Stimulated activated CD4-positive, alpha-beta T cell treated with anti-CD3 and anti-CD28 coated beads, Interleukin-1b, Interleukin-23, amount 100 ng/mL, for 4 hours (primary cell): ENCODE results near the gene SCTR.
A peak's percentile ranks its signal among the peaks of the same experiment; 100 is the strongest.

Experiments used
- DNase-seq, 2 donors: peaks; one replicate each; pipeline ENCODE4 v3.0.0-alpha.2; 2020; ENCODE audit warnings: low read depth in 2 of 2

Gene SCTR

DNA sequence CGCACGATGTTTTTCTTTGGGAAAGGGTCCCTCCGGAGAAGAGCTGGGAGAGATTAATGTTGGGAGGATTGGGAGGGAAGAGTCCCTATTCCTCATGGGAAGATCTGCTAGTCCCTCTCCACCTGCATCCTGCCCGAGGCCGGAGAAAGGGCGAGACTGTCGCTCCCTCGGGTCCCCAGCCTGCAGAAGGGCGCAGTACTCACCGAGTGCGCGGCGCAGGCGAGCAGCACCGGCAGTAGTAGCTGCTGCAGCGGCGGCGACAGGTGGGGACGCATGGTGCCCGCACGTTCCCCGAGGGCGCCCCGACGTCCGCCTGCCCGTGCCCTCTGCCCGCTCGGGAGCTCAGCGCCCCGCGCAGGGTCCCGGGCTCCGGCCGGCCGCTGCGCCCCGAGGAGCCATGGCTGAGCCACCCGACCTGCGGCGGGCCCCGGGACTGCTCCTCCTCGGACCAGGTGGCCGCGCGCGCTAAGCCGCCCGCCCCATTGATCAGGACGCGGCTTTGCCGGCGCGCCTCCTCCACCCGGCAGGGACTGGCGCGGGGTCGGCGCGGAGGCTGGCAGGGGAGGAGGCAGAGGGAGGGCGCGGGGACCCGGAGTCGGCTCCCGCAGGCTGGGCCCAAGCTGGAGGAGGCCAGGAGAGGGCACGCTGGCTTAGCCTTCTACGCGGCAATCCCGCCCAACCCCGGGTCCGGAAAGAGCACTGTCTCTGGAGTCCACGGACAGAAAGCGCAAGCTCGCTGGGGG, at the start of gene SCTR:
SCTR (minus strand) TSS at position 532 of the 743 bp plus-strand sequence; CDS start at position 275, 257 bp downstream.
- no peak for DNase-seq

DNA sequence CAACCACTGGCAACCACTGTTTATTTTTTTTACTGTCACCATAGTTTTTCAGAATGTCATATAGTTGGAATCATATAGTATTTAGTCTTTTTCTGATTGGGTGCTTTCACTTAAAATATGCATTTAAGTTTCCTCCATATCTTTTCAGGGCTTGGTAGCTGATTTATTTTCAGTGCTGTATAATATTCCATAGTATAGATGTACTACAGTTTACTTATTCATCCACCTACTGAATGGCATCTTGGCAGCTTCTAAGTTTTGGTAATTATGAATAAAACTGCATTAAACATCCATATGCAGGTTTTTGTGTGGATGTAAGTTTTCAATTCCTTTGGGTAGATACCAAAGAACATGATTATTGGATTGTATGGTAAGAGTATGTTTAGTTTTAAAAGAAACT, 43.0 kb upstream of the SCTR start:
- no peak for DNase-seq

DNA sequence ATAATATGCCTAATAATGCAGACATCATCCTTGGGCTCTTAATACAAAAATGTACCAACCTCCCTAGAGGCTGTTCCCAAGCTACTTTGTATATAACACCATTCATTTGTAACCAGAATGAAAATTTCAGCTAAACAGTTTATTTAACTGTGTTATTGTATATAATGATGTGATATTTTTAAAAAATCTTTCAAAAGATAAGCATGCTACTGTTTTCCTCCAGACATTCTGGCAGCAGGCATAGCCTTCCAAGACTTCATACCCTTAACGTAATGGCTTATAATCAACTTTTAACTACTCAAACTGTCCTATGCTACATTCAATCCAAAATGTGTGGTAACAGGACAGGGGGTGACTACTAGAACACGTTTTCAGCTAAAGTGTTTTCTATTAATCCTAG, 41.2 kb upstream of the SCTR start:
- DNase-seq: no peak

DNA sequence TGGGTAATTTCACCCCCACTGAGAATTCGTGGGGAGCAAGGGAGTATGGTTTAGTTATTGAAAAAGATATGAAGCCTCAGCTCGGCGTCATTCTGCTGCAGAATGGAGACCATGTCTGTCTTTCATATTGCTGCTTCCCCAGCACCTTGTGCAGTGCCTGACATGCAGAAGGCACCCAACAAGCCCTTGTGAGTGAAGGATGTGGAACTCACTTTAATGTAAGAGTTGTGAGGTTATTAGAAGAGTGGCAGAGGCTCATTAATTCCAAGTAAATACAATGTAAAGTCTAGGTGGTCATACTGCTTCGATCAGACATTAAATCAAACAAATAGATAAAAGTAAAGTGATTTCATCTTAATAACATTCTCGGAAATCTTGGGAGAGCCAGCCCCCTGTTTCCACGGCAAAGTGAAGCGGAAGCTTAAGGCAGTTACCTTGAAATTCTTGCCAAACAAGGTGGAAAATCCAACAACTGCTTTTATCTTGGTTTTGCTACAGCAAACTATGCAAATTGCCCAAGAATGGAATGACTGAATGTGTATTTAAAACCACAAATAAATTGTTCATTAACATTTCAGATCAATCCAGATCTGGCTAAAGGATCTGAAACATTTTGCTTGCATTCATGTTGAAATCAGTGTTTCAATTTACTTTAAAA, 29.5 kb upstream of the SCTR start:
- DNase-seq: no peak

DNA sequence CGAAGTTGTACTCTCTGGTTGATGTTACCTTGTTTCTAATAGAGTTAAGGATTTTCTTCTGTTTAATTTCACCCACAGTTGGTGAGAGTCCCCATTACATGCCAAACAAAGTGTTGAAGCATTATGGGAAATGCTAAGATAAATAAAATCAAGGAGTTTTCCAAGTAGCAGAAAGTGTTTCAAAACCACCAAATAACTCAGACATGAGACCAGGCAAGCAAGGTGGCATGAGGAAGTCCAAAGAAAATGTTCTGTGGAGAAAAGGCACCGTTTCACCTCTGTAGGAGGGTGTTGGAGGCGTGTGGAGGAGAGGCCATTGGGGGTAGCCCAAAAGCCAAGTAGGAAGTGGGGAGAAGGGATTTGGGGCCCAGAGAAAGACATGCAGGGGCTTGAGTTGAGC, 28.6 kb upstream of the SCTR start:
- no peak for DNase-seq

DNA sequence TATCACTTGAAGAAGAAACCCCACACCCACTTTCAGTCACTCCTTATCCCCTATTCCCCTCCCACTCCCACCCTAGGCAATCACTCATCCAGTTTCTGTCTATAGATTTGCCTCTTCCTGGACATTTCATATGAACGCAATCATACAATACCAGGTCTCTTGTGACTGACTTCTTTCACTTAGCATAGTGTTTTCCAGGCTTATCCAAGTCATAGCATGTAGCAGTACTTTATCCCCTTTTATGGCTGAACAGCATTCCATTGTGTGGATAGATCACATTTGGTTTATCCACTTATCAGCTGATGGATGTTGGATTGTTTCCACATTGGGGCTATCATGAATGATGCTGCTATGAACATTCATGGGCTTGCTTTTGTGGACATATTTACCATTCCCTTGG, 26.6 kb upstream of the SCTR start:
- DNase-seq: no peak

DNA sequence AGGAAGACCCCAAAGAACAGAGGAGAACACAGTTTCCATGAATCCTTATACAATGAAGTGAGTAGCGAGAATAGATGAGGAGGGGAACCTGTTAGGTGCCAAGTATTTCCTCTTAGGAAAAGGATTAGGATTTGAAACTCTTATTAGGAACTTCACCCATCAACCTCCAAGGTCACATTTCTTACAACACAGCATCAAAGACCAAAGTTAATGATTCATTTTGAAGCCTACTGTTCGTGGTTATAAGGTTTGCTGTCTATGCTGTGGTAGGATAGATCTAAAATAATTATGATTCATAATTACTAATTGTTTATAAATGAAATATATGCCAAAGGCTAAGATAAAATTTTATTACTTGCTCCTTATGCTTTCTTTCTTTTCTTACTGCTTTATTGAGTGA, 26.1 kb upstream of the SCTR start:
- DNase-seq: no peak

DNA sequence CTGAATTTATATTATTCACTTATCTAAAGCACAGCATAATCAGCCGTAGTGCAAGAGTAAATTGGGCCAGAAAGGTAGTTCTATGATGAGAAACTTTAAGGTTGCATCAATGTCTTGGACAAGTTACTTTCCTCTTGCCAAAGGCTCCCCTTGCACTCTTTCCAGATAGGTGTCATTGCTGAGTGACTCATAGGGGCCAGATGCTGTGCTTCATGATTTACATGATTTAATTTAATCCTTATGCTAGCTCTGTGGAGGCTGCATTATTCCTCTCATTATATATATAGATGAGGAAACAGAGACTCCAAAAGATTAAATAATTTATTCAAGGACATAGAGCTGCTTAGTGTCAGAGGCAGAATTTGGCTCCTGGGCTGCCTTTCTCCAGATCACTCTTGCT, 25.0 kb upstream of the SCTR start:
- DNase-seq: no peak

DNA sequence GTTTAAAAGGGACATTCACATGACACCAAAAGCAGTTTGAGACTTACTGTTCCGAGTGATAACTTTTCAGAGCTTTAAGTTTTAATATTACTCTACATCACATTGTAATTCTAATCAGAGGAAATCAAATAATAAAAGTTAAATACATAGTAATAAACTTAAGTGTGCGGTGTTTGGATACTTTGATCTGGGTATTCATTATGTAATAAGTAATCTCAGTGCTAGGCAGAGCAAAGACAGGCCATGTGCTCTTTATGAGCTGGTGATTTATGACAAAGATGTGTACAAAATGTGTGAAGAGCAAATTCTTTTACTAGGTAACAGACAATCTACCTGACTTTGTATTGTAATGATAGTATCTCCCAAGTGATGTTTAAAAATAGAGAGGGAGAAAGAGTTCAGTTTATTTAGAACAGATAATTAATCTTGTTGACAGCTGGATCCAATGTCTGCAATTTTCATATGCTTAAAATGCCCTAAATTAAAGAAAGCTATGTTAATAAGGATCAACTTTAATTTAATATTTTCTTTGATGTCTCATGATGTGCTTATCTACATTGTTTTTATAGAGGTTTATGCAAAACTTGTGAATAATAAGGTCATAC, 24.3 kb upstream of the SCTR start:
- no peak for DNase-seq

DNA sequence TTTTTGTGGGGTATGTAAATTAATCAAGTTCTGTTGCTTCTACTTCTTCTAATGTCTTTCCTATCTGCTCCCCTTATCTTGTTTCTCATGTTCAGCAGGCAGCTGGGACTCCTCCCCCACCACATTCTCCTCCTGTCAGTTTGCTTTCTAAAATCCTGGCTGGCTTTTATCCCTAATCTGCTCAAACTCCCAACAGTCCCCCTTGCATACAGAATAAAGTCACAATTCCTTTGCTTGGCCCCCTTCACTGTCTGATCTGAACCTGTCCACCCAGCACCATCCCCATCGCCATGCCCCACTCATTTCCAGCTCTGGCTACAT, 22.1 kb upstream of the SCTR start:
- no peak for DNase-seq

DNA sequence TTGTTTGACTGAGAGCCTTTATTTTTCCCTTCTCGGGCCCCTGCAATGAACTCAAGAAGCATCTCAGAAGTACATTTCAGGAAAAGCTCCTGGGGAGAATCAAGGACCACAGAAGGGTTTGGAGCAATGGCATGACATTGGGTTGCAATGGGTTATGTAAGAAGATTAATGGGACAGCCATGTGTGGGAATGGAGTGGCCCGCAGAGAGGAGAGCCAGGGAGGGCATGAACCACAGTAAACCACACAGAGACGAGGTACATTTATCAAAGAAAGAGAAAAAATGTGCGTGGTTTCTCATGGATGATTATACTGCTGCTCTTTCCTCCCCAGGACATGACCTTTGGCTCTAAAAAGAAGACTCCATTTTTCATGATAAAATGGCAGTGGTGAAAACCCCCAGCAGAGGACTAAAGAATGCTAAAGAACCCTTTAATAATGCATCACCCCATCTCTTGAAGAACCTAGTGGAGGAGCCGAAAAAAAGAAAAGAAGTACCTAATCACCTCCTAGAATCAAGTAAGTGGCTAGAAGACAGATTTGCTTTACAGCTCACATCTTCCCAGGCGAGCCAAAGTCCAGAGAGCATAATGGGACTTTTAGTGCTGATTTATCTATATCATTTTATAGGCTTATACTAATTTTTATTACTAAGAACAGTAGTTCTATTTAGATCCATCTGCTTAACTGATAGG, 21.6 kb upstream of the SCTR start:
- DNase-seq: no peak

DNA sequence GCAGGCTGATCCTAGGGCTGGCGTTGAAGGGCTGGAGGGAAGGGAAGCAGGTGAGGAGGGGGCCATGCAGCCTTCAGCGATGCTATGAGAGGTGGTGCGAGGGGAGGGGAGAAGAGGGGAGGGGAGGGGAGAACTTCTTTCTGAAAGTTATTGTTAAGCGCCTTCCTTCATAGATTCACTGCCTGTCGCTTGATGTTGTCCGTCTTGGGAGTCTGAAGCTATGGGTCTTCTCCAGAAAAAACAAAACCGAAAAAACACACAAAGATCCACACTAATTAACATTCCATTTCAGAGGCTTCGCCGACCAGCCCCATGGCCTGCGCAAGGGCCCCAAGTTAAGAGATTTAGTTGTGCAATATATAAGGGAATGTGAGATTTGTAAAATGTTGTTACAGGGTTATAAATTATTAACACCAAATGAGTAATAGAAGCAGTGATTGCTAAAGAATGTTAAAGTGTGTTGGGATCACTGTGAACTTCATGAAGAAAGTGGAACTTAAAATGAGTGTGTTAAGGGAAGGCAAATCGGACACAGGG, 20.7 kb upstream of the SCTR start:
- no peak for DNase-seq

DNA sequence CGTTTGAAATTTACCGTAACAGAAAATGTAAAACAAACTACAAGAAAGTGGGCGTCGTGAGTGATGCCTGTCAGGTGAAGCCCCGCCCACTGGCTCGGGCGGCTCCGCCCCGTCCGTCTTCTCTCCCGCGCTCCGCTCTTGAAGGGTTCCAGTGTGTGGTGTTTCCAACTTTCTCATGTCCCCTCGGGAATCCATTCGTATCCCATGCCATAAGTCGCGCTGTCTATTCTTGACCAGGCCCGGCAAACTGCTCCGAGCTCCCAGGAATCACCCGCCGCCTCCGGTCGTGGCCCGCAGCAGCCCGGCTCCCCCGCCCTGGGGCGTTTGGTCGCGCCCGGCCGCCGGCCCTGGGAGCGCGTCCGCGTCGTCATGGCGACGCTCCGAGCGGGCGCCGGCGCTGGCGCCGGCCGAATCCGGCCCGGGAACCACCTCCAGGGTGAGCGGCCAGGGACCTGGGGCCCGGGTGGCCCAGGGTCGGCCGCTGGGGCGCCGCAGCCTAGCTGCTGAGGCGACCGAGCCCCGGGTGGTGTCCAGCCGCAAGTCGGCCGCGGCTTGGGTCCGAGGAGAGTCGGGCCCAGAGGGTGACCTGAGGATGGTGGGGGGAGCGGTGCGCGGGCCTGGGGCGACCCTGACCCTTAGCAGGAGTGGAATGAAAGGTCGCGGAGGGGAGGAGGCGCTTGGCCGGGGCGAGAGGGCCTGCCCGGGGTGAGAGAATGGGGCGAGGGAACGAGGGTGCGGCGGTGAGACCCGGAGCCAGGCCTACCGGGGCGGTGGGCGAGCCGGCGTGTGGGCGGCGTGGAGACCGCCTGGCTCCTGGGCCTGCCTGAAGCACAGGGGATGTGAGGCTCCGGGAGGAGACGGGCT, 20.0 kb upstream of the SCTR start, which contains the start of gene CFAP221:
CFAP221 (plus strand) TSS at position 375 of the 864 bp plus-strand sequence. CDS start 1,683 bp downstream, outside the sequence.
- peak in 1 of 2 donors; percentile 45 for DNase-seq

DNA sequence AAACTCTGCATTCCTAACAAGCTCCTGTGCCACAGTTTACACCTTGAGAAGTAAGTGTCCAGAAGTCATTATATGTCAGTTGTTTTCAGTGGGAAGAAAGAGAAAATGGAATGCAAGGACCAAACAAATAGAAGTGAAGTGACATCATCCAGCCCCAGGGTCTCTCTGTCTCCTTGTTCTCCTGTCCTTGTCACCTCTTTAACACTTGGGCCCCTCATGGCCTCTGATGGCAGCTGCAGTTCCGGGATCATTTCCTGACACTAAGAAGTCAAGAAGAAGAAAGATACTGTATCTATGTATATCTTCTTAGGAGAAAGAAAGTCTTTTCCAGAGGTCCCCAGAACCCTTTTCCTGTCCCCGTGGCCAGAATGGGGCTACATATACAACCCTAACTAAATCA, 17.2 kb upstream of the SCTR start:
- no peak for DNase-seq

DNA sequence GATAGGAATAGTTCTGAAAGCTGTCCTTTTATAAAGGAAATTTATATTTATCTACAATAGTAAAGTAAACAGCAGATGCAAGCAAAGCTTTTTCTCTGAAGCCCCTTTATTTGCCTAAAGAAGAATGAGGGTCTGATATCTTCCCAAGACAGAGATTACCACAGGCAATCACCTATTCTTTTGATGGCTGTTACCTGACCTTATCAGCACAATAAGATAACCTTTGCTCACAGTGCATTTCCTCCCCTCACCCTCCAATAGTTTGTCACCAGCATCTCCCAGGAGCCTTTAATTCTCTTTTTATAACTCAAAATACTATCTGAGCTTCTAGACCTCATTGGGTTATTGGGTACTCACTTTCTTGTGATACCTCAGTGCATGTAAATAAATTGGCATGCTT, 13.5 kb upstream of the SCTR start:
- DNase-seq: no peak

DNA sequence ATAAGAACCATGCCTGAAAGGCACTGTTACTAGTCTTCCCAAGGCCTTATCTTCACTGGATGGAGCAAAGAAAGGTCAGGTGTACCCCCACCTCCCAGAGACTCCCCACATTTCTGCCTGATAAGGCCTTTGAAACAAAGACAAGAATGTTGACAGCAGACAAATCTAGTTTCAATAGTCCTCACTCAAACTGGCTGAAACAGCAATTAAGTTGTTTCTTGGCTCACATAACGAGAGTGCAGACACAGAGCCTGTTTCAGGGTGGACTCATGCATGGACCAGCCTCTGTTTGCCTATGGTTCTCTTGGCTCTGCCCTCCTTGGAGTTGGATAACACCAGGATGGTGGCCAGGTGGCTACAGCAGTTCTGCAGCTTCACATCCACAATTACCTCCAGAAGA, 12.4 kb upstream of the SCTR start:
- no peak for DNase-seq

DNA sequence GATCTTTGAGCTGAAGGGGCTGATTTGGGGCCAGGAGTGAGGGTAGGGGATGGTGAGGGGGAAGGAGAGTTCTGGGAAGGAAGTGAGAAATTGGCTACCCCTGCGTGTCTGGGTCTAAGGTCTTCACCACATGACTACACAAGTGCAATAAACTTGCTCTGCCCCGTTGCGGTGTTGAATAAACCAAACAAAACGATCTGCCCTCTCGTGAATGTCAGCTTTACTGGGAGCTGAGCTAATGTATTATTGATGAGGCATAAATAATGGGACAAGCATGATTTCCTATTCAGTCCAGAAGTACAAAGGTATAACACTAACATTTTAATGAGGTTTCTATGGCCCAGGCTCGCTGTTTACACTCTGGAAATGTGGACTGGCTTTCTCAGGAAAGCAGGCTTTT, 11.9 kb upstream of the SCTR start:
- DNase-seq: no peak

DNA sequence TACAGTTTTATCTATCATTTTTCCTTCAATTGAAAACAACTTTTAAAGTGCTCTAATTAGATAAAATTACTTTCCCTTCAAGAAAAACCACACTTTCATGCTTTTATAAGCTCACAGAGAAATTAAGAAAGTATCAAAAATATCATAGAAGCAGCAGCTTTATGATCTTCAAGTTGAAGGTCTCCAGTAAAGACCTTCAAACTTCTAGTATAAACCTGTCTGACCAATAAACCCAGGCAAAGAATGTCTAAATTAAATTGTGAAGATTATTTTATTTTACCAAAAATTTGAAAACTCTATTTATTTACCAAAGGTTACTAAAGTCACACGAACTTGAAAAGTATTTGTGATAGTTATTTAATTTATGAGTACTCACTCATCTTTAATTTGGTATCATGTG, 9.3 kb upstream of the SCTR start:
- DNase-seq: no peak

DNA sequence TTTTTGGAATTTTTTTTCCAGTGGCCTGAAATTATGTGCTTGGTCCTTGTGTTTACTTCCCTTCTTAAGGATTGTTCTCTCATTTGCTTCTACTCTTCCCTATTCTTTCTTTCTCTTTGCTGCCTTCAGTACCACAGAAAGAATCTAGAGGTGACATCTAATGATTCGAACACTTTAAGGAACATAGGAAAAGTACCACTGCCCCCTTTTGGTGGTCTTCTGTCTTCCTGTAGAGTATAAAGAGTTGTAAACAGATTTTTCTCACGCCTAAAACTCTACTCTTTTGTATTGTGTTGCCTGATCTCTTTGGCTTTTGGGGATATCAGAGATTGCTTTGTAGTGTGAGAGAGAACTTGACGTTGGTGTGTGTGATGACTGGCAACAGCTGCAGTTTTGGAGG, 7.0 kb upstream of the SCTR start:
- DNase-seq: no peak

DNA sequence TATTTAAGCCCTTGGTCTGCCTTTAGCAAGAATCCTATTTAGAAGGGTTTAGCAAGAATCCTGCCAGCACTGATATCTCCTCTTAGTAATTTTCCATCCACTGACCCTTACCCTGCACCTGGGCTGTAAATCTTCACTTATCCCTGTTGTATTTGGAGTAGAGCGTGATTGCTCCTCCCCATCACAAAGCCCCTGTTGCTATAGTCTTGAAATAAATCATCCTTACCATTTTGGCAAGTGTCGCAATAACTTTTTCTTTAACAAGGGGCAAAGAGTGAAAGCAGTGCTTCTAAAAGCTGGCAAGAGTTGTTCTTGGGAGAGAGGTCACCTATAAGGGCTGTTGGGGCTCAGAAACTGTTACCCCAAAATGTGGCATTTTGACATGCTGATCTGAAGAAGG, 3.7 kb upstream of the SCTR start:
- DNase-seq: no peak

DNA sequence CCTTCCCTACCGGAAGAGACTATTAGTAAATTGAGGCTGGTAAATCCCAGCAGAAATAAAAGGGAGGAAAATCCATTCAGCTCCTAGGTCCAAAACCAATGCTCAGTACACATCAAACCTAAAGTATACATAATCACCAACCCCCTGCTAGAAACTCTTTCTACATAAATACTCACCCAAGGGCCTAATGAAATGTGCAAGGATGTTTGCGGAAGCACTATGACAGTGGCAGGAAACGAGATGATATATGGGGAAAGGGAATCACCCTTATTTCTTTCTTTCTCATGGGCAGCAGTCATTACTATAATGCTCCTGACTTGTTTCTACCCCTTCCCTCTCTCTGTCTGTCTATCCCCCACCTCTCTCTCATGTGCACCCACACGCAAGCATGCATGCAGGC, 1.3 kb upstream of the SCTR start:
- DNase-seq: no peak
